DMS53 treated with DMSO at 0.1 percent for 48 hours (cell line): ENCODE measurements around the gene GLIS1.
A peak's percentile ranks its signal among the peaks of the same experiment; 100 is the strongest.

Source experiments
- DNase-seq: peaks from one replicate; lab custom pipeline; 2025; ENCODE audit not compliant: unreplicated experiment; lab: John Stamatoyannopoulos, UW

GLIS1 gene

DNA sequence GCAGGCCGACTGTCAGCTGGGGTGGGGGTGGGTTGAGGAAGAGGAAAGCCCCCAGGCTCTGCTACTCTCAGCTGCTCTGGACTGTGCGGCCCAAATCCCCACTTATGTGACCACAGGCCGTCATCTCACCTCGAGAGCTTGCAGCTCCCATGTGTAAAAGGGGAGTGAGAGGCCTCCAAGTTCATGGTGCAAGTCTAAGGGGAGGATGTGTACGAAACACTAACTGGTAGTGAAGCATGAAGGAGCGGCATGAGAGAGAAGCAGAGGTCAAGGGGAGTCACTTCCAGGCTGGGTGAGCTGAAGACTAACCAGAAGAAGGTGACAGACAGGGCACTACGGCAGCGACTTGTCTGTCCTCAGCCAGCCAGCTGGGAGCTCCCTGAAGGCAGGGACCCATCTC, 43.8 kb downstream of the GLIS1 start:
- no peak for DNase-seq

DNA sequence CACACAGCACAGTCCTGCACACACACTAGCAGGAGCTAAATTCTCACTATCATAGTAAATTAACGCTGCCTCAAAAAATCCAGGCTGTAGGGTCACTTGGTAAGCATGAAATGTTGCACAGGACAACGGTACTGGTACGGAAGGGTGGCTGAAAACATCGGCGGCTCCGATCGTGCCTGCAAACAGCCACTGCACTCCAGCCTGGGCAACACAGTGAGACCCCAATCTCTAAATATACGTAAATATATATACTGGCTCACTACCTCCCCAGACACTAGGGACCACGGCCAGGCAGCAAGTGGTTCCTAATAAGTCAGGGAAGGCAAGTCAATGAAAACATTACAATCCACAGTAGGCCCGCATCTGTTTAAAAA, 44.3 kb downstream of the GLIS1 start:
- DNase-seq: no peak

DNA sequence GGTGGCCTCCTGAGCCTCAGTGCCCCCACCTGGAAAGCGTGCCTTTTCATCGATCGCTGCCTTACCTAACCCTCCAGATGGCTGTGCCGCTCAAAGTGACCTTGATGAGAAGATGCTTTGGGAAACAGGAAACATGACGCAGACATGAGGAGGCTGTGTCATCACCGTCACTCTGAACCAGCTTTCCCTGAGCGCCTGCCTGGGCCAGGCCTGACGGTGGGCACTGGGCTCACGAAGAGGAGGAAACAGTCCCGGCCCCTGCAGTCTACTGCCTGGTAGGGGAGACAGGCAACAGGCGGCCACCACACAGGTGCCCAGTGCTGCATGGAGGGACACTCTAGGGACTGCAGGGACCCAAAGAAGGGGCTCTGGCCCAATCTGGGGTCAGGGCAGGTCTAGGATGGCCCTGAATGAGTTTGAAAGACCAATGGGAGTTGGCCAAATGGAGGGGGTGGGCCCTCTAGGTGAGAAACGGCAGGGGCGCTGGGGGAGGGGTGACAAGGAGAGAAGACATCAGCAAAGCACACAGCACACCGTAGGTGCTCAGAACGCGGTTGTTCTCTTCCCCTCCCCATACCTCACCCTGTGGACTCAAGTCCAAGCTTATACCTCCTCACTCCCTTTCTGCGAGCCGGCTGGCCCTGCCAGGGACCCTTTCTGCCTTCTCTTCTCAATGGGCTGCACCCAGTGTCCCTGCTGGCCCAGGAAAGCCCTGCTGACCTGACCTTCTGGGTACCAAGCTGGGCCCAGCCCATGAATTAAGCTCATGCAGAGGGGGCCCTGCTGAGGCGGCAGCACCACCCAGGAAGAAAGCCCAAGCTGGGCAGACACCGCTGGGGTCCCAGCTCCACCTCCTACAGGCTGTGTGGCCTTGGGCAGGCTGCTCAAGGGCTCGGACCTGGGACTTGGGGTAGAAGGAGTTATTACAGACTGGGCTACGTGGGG, 44.9 kb downstream of the GLIS1 start:
- DNase-seq: no peak

DNA sequence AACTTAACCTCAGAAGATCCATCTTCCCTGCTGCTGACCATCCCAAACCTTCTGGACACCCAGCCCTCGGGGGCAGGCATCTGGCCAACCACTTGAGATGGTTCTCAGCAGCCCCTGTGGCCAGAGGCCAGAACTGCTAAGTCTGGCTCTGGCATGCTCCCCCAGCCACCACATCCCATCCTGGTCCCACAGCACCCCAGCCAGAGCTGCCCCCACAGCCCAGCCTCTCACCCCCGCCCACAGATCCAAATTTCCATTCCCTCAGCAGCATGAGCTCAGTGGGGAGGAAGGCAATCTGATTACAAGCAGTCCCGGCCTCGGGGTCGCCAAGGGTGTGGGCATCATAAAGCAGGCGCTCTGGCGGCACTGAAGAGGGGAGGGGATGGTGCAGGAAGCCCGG, 45.6 kb downstream of the GLIS1 start:
- DNase-seq: no peak

DNA sequence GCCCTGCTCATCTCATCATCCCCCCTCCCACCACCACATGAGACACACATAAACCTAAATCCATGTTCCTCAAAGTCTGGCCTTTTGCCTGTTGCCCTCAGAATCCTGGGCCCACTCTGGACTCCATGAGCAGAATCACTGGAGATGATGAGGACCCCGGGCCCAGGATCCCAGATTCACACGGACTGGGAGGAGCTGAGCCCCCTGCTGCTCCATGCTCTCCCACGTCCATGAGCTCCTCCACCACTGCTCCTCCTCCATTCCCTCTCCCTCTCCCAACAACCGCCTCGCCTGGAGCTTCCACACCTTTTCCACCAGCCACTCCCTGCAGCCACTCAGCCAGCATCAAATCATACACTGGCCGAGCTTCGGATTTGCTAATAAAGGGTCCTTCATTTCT, 47.6 kb downstream of the GLIS1 start:
- no peak for DNase-seq

DNA sequence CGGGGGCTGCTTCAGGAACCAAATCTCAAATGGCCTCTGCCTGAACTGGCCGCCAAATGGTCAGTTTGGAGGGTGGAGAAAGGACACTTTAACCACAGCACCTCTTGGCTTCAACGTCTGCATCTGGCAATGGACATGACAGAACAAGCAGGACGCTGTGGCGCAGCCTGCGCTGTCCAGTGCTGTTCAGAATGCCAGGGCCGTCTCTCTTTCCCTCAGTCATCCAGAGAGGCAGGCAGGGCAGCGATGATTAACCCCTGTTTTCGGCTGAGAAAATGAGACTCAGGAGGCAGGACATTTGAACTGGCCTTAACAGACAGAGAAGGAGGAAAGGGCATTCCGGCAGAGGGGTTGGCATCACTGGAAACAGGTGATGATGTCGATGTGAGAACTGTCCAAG, 48.6 kb downstream of the GLIS1 start:
- no peak for DNase-seq

DNA sequence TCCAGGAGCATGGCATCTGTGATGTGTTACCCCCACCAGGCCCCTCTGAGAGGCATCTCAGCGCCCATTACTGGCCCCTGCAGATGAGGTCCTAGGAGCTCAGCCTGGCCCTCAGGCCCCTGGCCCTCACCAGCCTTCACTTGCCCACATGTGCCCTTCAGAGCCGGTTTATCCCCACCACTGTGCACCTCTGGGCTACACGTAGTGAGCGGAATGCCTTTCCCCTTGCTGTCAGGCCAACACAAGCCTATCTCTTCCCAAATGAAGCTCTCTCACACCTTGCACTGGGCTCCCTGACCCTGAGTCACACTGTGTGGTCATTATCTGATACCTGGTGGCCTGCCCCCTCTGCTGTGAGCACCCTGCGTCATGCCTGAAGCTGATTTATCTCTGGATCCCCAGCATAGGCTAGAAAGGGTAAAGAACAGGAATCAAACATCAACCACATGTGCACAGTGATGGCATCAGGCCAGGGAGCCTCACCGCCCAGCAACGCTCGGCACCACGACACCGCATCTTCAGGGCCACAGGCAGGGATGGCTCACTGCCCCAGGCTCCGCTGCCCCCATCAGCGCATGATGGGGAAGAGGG, 49.1 kb downstream of the GLIS1 start:
- DNase-seq: no peak

DNA sequence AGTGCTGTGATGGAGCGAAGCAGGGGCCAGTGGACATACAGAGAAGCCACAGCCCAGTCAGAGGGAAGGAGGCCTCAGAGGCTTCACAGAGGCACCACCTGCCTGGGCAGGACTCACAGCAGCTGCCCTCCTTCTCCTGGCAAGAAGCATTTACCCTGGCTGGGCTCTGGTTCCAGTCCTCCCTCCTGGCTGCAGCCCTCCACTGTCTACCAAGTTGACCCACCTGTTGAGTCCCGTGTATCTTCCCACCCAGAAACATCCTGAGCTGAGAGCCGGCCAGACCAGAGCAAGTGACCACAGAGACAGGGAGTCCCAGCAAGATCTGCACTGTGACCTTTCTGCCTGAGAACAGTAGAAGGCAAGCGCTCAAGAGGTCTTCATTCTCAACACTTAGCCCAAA, 49.7 kb downstream of the GLIS1 start:
- no peak for DNase-seq

DNA sequence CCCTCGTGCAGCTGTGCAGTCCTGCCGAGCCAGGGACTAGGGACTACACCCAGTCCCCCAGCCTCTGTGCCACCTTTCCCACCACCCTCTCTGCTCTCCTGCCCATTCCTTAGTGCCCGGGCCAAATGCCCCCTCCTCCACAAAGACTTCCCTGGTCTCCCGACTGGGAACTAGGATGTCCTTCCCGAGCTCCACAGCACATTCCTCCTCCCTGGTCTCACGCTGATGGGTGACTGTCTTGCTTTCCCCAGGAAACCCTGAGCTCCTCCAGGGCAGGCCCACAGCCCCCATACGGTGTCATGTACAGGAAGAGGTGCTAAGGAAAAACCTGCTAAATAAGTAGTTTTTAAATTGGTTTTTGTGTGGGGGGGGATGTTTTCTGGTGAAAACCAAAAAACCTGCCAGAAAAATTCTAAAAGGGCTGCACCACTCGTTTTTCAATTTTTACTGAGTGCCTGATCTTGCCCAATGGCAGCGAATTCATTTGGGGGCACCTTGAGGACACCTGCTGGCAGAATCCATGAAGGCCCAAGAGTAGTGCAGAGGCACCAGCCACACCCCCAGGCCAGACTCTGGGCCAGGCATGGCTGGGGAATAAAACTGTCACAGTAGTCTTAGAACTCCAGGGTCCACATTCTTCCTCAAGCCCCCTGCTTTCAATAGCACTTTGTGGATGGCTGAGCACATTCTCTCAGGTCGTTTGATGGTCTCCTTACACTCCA, 50.4 kb downstream of the GLIS1 start:
- DNase-seq: no peak

DNA sequence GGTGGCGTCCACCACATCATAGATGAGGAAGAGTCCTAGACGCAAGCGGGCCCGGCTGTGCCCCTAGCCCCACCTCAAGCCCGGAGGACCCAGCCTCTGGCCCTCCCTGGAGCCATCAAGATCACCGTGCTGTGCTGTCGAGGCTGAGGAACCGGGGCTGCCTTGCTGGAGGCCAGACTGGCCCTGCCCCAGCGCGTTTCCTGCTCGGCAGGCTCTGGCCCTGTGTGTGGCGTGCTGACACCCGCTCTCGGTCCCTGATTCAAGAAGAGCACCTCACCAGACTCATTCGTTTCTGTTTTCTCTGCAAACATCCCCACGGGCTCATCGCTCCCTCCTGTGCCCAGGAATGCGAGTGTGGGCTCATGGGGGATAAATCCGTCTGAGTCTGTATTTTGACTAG, 51.1 kb downstream of the GLIS1 start:
- no peak for DNase-seq

DNA sequence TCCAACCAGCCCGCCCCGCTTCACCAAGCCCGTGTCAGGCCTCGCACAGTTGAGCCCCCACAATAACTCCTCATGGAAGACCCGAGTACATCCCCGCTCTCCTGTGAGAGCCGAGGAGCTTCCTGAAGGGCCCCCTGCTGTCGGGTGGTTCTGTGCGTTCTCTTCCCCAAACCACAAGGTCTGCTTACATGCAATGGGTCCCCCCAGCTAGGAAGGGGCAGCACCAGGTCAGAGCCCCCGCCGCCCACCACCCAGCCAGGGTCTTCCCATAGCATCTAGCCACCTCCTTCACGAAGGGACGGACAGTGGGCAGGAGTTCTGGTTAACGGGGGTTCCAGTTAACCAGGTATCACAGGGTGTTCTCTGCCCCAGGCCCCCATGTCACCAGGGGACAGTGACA, 51.5 kb downstream of the GLIS1 start:
- no peak for DNase-seq

DNA sequence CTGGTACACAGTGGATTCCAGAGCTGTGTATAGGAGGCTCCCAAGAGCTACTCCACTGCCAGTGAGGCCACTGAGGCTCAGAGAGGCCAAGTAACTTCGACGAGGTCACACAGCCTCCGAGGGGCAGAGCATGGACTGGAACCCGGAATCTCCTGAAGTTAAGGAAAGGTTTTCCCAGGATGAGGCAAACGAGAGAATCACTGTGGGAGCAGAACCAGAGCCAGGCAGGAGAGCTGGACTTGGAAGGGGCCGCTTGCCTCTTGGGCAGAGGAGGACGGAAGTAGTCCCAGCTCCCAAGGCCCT, 52.0 kb downstream of the GLIS1 start:
- no peak for DNase-seq

DNA sequence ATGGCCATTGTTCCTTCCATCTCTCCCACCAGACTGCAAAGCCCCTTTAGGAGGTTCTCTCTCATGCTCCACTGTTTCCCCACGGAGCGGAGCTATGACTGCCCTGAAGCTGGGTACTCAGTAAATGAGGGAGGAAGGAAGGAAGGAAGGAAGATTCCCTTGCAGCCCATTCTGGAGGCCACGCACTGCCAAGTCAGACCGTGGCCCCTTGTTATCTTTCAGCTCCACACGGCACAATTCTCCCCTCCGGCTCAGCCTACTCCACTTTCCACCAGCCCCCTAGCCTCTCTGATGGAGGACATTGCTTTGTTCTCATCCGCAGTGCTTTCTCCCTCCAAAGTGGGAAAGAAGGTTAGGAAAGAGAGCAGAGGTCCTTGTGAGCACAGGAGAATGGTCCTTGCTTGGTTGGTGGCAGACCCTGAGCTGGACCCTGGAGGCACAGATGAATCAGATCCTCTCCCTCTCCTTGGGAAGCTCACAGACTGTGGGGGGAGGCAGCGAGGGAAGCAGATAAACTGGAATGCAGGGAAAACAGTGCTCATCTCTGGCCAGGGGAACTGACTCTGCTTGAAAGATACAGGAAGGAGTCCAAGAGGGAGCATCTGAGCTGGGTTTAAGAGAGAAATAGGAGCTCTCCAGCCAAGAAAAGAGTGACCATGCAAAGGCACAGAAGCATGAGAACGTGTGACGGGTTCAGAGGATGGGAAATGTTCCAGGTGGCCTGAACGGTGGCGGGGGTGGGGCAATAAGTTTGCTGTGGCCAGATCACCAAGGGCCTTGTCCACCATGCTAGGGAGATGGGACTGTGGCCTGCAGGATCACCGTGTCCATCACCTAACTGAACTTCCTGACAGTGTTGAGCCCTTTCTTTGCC, 52.6 kb downstream of the GLIS1 start:
- DNase-seq: no peak

DNA sequence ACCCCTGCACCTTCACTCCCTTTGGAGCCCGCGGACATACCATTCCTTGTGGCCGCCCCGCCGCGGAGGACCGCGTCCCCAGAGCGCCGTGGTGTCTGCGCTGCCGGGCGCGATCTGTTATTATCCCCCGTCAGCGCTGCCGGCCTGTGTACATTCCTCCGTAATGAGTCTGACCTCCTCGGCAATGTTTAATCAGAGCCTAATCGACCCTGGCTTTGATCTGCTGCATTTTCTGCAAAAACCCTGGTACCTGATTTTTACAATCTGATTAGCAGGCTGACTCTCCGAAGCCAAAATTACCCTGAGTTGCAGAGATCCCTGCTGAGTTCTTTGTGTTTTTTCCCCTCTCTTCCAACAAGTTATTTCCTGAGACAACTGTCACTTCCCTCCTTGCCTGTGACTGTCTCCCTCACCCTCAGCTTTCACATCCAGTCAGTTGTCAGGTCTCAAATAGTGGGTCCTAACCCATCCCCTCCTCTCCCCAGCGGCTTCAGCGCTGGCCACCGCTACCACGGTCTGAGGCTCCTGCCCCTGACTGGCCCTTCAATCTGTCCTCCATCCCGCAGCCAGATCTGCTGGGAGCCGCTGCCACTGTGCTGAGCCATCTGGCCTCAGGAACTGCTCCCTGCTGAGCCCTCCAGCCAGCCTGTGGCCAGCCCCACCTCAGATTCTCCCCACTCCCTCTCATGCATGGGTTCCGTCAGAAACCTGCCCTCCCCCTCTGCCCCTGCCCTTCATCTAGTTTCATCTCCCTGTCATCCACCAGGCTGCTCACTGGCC, 53.5 kb downstream of the GLIS1 start:
- DNase-seq: no peak

DNA sequence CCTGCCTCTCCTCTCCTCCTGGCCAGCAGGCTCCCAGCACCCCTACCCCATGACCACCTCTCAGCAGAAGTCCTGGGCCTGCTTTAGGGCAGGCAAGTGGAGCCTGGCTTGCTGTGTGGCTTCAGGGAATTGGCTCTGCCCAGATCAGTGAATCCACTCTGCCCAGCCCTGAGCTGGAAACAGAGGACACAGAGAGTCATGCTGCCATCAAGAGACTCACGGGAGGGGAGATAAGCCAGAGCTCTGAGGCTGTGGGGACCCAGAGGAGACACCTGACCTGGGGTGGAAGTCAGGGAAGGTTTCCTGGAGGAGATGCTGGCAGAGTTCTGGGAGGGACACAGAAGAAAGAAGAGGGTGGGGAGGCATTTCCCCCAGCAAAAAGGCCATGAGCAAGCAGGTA, 54.2 kb downstream of the GLIS1 start:
- DNase-seq: no peak

DNA sequence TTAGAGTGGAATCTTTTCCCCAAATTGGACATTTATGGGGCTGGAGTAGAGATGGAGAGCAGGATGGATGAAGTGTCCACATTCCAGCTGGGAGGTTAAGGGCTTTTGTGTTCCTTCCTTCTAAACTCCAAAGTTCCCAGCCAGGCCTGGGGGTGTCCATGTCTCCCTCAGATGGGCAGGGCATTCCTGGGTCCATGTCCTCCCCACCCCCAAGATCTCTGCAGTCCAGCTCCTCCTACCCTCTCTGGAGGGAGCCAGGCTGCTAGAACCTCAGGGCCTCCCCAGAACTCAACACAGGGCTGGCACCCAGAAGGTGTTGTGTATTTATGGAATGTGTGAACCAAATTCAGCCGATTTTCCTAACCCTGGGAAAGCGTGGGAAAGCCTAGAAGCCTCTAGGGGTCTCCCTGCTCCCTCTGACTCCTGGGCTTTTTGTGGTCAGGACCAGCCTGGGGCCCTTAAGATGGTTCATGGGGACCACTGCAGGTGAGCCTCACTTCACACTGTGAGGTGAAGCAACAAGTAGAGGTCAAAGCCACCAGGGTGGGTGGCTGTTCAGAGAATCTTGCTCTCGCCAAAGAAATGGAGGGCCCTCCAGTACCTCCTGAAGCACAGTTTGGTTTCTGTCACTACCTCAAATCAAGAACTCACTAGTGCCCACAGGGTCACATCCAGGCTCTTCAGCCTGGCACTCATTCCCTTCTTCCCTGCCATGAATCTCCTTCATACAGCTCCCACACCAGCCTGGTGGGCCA, 54.8 kb downstream of the GLIS1 start:
- DNase-seq: no peak

DNA sequence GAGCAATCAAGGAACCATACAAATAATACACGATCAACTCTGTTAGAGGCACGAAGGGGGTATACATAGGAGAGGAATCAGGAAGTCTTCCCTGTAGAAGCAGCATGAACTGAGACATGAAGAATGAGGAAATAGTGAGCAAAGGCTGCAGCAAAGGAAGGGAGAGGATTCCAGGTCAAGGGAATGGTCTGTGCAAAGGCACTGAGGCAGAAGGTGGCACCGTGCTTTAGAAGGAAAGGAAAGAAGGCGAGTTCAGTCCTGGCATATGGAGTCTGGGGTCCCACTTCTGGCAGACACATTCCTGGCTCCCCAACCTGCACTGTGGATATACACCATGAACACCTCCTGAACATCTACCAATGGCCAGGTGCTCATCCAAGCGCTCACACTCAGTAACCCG, 56.1 kb downstream of the GLIS1 start:
- DNase-seq: no peak

DNA sequence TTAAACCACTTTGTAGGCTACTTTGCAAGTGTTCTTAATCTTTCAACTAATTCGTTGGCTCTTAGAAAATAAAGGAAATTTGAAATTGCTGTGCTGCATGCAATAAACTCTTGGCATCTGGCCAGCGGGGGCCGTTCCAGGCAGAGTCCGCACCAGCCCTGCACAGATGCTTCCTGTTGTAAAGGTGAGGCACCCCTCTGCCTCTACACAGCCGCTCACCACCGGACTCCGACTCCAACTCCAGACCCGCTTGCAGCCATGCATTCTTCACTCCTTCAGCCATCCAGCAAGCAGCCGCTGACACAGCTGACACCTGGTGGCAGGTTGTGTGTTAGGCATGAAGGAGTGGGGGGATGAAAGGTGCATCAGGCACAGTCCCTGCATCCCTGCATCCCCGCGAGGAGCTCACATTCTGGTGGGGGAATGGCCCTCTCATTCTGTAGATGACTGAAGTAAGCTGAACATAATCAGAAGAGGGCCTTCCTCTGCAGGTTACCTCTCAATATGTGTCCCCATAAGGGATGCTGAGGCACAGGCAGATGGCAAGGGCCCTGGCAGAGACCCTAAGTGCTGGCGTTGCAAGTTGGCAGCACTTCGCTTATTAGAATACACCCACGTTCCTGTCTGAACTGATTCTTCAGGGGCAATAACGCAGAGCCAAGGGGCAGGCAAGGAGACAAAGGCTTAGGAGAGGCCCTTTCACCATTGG, 56.8 kb downstream of the GLIS1 start:
- DNase-seq: peak; percentile 61

DNA sequence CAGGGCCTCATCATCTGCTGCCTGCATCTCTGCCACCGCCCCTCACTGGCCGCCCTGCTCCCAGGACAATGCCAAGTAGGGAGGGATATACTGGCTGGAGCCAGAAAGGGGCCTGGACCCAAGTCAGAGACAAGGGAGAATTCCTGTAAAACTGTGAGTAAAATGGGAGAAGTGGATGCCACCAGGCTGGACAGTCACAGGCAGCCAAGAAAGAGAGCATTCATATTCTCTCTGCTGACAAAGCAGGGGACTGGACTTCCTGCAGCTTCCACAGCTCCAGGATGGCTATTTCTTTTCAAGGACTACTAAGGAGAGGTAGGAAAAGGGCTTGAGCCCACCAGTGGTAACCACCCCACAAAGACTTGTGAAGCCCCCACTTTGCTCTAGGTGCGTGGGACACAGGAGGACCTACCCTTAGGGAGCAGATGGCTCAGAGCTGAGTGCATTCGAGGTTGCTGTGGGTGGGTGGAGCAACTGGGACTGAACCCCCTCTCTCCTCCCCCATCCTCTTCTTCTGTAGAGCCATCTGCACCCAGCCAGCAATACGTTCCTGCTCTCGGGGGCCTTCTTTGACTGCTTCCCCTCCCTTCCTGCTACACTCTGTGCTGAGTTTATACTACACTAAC, 57.5 kb downstream of the GLIS1 start:
- no peak for DNase-seq
